Measurements from ENCODE around the gene ZNF606. TPM values are rescaled to one million over a fixed set of nuclear protein-coding genes. Genes with fewer than 3 reads are reported as not detected.
"Not testable (repeated sequence)": the region's sequence is repeated elsewhere in the genome, so short reads cannot be mapped to it uniquely, and the experiment has no call there.

ZNF606 gene
- total and polyA plus RNA-seq, 11 donors = 6.4 to 14.3 (median 11.4) TPM

- Histone ChIP-seq H3K9me3 (peaks cover 0 to 45% (median 7%) of the 10 kb centered on the region in 12 donors), H3K27me3 (no peaks in the 10 kb centered on the region), H3K4me1 (peaks cover 0 to 11% (median 4%) of the 10 kb centered on the region in 12 donors), H3K36me3 (no peaks in the 10 kb centered on the region), H3K4me3 (no peak overlapping the region), H3K27ac (no peak overlapping the region)
- DNase-seq (no peak), ATAC-seq (no peak)
- TF ChIP-seq POLR2A (IDR thresholded peaks at IDR 0.05) = no peak
- no peak for TF ChIP-seq CTCF (IDR thresholded peaks at IDR 0.05)
- WGBS, 4 donors = 52 to 58% (median 54%) methylated on average over 5 of the region's 5 CpGs
- intact Hi-C loops (cut with DNase I) = no loop called here
Measured at GRCh38 chr19:58014141-58014540, 11.5 kb upstream of the ZNF606 start.

GRCh38 chr19:58010507-58010906 lies 7.9 kb upstream of the ZNF606 start:
- intact Hi-C loops (cut with DNase I) = no loop called here
- Histone ChIP-seq H3K4me3 (peak overlapping the region in 4 of 12 donors; percentile 49 to 63 (median 56)), H3K36me3 (peaks cover 0 to 23% (median 17%) of the 10 kb centered on the region in 9 donors), H3K4me1 (peaks cover 0 to 15% (median 7%) of the 10 kb centered on the region in 12 donors), H3K27ac (peak overlapping the region in 2 of 12 donors; percentile 85 to 90), H3K27me3 (no peaks in the 10 kb centered on the region), H3K9me3 (peaks cover 0 to 81% (median 29%) of the 10 kb centered on the region in 12 donors)
- no peak for ATAC-seq
- TF ChIP-seq POLR2A (IDR thresholded peaks at IDR 0.05) (no peak), CTCF (IDR thresholded peaks at IDR 0.05) (no peak)
- DNase-seq = no peak
- 69 to 83% (median 78%) methylated on average over 21 to 22 of the region's 22 CpGs for WGBS, 4 donors

DNA sequence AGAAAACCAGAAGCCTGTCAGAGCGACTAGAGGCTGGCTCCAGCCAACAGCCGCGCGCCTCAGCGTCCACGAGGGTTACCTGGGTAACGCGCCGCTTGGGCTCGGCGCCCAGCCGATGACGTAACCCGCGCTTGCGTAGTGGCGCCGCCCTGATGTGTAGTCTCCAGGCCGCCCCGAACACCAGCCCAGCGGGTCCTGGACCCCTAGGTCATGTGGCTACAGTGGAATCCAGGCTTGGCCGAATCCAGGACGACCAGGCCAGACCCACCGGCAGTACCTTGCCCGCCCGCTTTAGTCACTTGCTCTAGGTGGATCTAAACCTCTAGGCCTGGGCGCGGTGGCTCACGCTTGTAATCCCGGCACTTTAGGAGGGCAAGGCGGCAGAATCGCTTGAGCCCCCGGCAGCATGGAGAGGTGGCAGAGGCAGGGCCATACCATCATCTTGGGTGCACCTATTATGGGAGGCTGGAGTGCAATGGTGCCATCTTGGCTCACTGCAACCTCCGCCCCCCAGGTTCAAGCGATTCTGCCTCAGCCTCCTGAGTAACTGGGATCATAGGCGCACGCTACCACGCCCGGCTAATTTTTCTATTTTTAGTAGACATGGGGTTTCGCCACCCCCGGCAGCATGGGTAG lies 7.2 kb upstream of the ZNF606 start:
- intact Hi-C loops (cut with DNase I) = loop anchor here in 1 of 10 donors (10.0 kb wide), 1 partner anchor 425 kb away; the partner anchor contains the start of gene ZIK1
- peak overlapping the region; percentile 26 to 68 (median 54) for H3K4me3 ChIP-seq
- H3K36me3 ChIP-seq = peaks cover 0 to 29% (median 21%) of the 10 kb centered on the region in 9 donors
- H3K9me3 ChIP-seq = peaks cover 0 to 89% (median 34%) of the 10 kb centered on the region in 12 donors
- peak overlapping the region in 11 of 12 donors; percentile 35 to 90 (median 81) for H3K27ac ChIP-seq
- no peaks in the 10 kb centered on the region for H3K27me3 ChIP-seq
- peak; percentile 97 to 99 (median 98) for ATAC-seq
- DNase-seq = peak; percentile 87 to 94 (median 90)
- WGBS, 4 donors = 3 to 21% (median 12%) methylated on average over 31 to 41 of the region's 41 CpGs
- peak in 1 of 2 donors; percentile 48 for TF ChIP-seq POLR2A (IDR thresholded peaks at IDR 0.05)
- TF ChIP-seq CTCF (IDR thresholded peaks at IDR 0.05) = no peak
- H3K4me1 ChIP-seq = peaks cover 0 to 15% (median 7%) of the 10 kb centered on the region in 12 donors

DNA sequence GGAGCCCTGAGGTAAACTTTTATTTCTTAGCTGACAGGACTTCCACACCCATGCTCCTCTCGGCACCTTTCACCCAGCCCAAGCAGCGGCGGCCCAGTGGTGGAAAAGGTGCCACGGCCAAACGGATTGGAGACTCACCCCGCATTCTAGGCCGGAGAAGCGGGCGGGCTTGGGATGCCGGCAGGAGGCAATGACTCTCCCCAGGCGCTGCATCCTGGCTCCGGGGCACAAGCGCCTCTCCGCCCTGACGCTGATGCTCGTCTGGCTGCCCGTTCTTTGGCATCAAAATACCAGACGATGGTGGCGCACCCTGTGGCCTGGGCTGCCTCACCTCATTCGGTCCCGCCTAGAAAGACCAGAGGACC lies 6.7 kb upstream of the ZNF606 start:
- TF ChIP-seq POLR2A (IDR thresholded peaks at IDR 0.05) = no peak
- TF ChIP-seq CTCF (IDR thresholded peaks at IDR 0.05) = no peak
- H3K4me3 ChIP-seq = peak overlapping the region in 11 of 12 donors; percentile 27 to 68 (median 55)
- peaks cover 0 to 19% (median 7%) of the 10 kb centered on the region in 12 donors for H3K4me1 ChIP-seq
- ATAC-seq = no peak
- H3K9me3 ChIP-seq = peaks cover 0 to 94% (median 38%) of the 10 kb centered on the region in 12 donors
- peaks cover 0 to 34% (median 23%) of the 10 kb centered on the region in 9 donors for H3K36me3 ChIP-seq
- H3K27me3 ChIP-seq = no peaks in the 10 kb centered on the region
- H3K27ac ChIP-seq = peak overlapping the region in 4 of 12 donors; percentile 74 to 90 (median 82)
- WGBS, 4 donors = 1 to 5% (median 3%) methylated on average over 7 to 21 of the region's 21 CpGs
- DNase-seq = peak in 1 of 5 donors; percentile 73
- intact Hi-C loops (cut with DNase I) = loop anchor here in 1 of 10 donors (10.0 kb wide), 1 partner anchor 424 kb away; the partner anchor contains the start of gene ZIK1

- Histone ChIP-seq H3K4me1 (peaks cover 0 to 23% (median 11%) of the 10 kb centered on the region in 12 donors), H3K4me3 (peak overlapping the region in 3 of 12 donors; percentile 49 to 63 (median 57)), H3K36me3 (peaks cover 0 to 35% (median 23%) of the 10 kb centered on the region in 9 donors), H3K9me3 (peaks cover 0 to 98% (median 42%) of the 10 kb centered on the region in 12 donors), H3K27ac (peak overlapping the region in 1 of 12 donors; percentile 74)
- WGBS, 4 donors = 35 to 50% (median 40%) methylated on average over 10 of the region's 10 CpGs
- not testable (repeated sequence) for DNase-seq, H3K27me3 ChIP-seq, ATAC-seq
- intact Hi-C loops (cut with DNase I) = loop anchor here in 1 of 10 donors (10.0 kb wide), 1 partner anchor 424 kb away; the partner anchor contains the start of gene ZIK1
Measured at GRCh38 chr19:58008877-58009276, 6.3 kb upstream of the ZNF606 start.

Data from heart left ventricle (tissue), 16 donors.